Measurements from ENCODE around the gene ACSM6.

DNA sequence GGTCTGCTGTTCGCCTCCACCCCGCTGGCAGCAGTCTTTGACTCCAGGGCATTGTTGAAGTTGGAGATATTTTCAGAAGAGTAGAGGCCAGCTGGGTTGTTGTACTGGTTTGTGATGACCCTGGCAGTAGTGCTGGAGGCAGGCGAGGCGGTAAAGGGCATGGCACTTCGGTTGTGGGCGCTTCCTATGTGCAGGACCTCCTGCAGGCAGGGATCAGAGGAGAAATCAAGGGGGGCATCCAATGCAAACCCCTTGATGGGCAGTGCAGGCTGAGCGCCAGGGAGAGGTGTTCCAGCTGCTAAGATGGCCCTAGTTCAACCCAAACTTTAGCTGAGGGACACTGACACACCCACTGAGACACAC is 69.8 kb downstream of the ACSM6 start:
- TF ChIP-seq, protein P1, sequence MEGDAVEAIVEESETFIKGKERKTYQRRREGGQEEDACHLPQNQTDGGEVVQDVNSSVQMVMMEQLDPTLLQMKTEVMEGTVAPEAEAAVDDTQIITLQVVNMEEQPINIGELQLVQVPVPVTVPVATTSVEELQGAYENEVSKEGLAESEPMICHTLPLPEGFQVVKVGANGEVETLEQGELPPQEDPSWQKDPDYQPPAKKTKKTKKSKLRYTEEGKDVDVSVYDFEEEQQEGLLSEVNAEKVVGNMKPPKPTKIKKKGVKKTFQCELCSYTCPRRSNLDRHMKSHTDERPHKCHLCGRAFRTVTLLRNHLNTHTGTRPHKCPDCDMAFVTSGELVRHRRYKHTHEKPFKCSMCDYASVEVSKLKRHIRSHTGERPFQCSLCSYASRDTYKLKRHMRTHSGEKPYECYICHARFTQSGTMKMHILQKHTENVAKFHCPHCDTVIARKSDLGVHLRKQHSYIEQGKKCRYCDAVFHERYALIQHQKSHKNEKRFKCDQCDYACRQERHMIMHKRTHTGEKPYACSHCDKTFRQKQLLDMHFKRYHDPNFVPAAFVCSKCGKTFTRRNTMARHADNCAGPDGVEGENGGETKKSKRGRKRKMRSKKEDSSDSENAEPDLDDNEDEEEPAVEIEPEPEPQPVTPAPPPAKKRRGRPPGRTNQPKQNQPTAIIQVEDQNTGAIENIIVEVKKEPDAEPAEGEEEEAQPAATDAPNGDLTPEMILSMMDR (IDR thresholded peaks at IDR 0.05; ENCODE audit: extremely low read depth in 1 of 2, insufficient read depth in 1 of 2, low read depth in 1 of 2, low read length in 2 of 2) = no peak
- TF ChIP-seq EZH2 (IDR thresholded peaks at IDR 0.05; ENCODE audit: borderline replicate concordance, low read depth, low read length, severe bottlenecking) (no peak), FOS (IDR thresholded peaks at IDR 0.05; ENCODE audit: borderline replicate concordance, insufficient read depth, low read length) (no peak), JUN (IDR thresholded peaks at IDR 0.05; ENCODE audit: borderline replicate concordance, insufficient read depth, insufficient read length, low read depth) (no peak), POLR2A (IDR thresholded peaks at IDR 0.05; ENCODE audit: low read depth, low read length) (no peak), POLR2AphosphoS5 (IDR thresholded peaks at IDR 0.05; ENCODE audit: insufficient read depth, low read depth, low read length) (no peak)

Data from endothelial cell of umbilical vein (primary cell).